Gastroesophageal sphincter (tissue), 3 donors: ENCODE measurements around the gene APLP2.

Experiments used
- CTCF ChIP-seq, 4 experiments: fragments of 200-600 bp in 2 of 4; fragments of 450-650 bp in 2 of 4; sonication (generic) in 1 of 4; IDR thresholded peaks; one replicate each; pipeline ENCODE4 v1.5.1; 2017 to 2019; ENCODE audit warnings: antibody characterized with exemption in 4 of 4, mild to moderate bottlenecking in 2 of 4, moderate library complexity in 2 of 4
- POLR2A ChIP-seq, 2 donors: fragments of 450-650 bp; IDR thresholded peaks; one replicate each; pipeline ENCODE4 v1.6.1; 2017; ENCODE audit warnings: antibody characterized with exemption in 2 of 2, mild to moderate bottlenecking in 2 of 2, moderate library complexity in 1 of 2
- POLR2AphosphoS5 ChIP-seq: sonication (generic); formaldehyde crosslinking; IDR thresholded peaks from one replicate; pipeline ENCODE4 v1.6.1; 2017; ENCODE audit warnings: antibody characterized with exemption

GRCh38 chr11:130180896-130181294 is 111.2 kb downstream of the APLP2 start:
- TF ChIP-seq CTCF (IDR thresholded peaks at IDR 0.05) = no peak
- TF ChIP-seq POLR2A (IDR thresholded peaks at IDR 0.05) = no peak
- TF ChIP-seq POLR2AphosphoS5 = no peak
